Raji (cell line): ENCODE data around the gene MRFAP1L1.

Experiments used
- POLR2A ChIP-seq: IDR thresholded peaks from 2 replicates; pipeline ENCODE4 v1.6.1; 2011; ENCODE audit warnings: low read depth, low read length, control low read depth; ENCODE audit not compliant: insufficient read depth

The MRFAP1L1 gene

GRCh38 chr4:6746721-6747293 lies 37.1 kb upstream of the MRFAP1L1 start:
- TF ChIP-seq POLR2A, result no peak

- TF ChIP-seq POLR2A, result no peak
Measured at GRCh38 chr4:6742989-6743388, 33.3 kb upstream of the MRFAP1L1 start.

- no peak for TF ChIP-seq POLR2A
Measured at GRCh38 chr4:6742507-6742906, 32.8 kb upstream of the MRFAP1L1 start.

- no peak for TF ChIP-seq POLR2A
Measured at GRCh38 chr4:6740347-6740746, 30.7 kb upstream of the MRFAP1L1 start.

- no peak for TF ChIP-seq POLR2A
Measured at GRCh38 chr4:6739920-6740319, 30.3 kb upstream of the MRFAP1L1 start.

GRCh38 chr4:6734165-6734786 lies 24.6 kb upstream of the MRFAP1L1 start:
- TF ChIP-seq POLR2A, result no peak

- TF ChIP-seq POLR2A, result no peak
Measured at GRCh38 chr4:6733358-6734164, 23.9 kb upstream of the MRFAP1L1 start.

GRCh38 chr4:6732441-6733357 lies 23.0 kb upstream of the MRFAP1L1 start:
- TF ChIP-seq POLR2A, result no peak

- TF ChIP-seq POLR2A, result no peak
Measured at GRCh38 chr4:6731780-6732179, 22.1 kb upstream of the MRFAP1L1 start.

- TF ChIP-seq POLR2A, result no peak
Measured at GRCh38 chr4:6731318-6731675, 21.6 kb upstream of the MRFAP1L1 start.

- TF ChIP-seq POLR2A, result no peak
Measured at GRCh38 chr4:6730603-6731317, 21.1 kb upstream of the MRFAP1L1 start.

- TF ChIP-seq POLR2A, result no peak
Measured at GRCh38 chr4:6728320-6729029, 18.8 kb upstream of the MRFAP1L1 start.

GRCh38 chr4:6727943-6728250 lies 18.2 kb upstream of the MRFAP1L1 start:
- no peak for TF ChIP-seq POLR2A
